Stimulated activated memory B cell treated with anti-CD40 and anti-IgM and Interleukin-4, amounts not matched to agents 10 μg/mL and 1 μg/mL and 100 μg/mL, for 72 hours (primary cell): ENCODE measurements around the gene CAMK1D.
A peak's percentile ranks its signal among the peaks of the same experiment; 100 is the strongest.

Source experiments
- ATAC-seq: fragments of 150-1000 bp; cut with Tn5 transposase; 2 replicates; pipeline ENCODE4 v1.10.0; 2021
- H3K27ac Mint-ChIP-seq: one replicate; pipeline ENCODE4 v1.8.0; 2022; ENCODE audit warnings: mild to moderate bottlenecking, mixed read lengths
- H3K27me3 Mint-ChIP-seq: one replicate; pipeline ENCODE4 v1.8.0; 2022; ENCODE audit warnings: mixed read lengths
- H3K36me3 Mint-ChIP-seq: one replicate; pipeline ENCODE4 v1.8.0; 2022; ENCODE audit warnings: mixed read lengths
- H3K4me1 Mint-ChIP-seq: one replicate; pipeline ENCODE4 v1.8.0; 2022; ENCODE audit warnings: mixed read lengths
- H3K4me3 Mint-ChIP-seq: one replicate; pipeline ENCODE4 v1.8.0; 2022; ENCODE audit warnings: mild to moderate bottlenecking, moderate library complexity, mixed read lengths
- H3K9me3 Mint-ChIP-seq: one replicate; pipeline ENCODE4 v1.8.0; 2022; ENCODE audit warnings: mixed read lengths

Gene CAMK1D

GRCh38 chr10:12625393-12626023 lies 276.2 kb downstream of the CAMK1D start:
- peaks cover 9% of the 10 kb centered on the region for H3K36me3 Mint-ChIP-seq
- ATAC-seq = no peak
- no peaks in the 10 kb centered on the region for H3K9me3 Mint-ChIP-seq
- H3K4me1 Mint-ChIP-seq = peaks cover 52% of the 10 kb centered on the region
- H3K27ac Mint-ChIP-seq = no peak overlapping the region
- no peak overlapping the region for H3K4me3 Mint-ChIP-seq
- H3K27me3 Mint-ChIP-seq = no peaks in the 10 kb centered on the region

GRCh38 chr10:12628153-12628552 lies 278.8 kb downstream of the CAMK1D start:
- peak overlapping the region; percentile 48 for H3K27ac Mint-ChIP-seq
- ATAC-seq = no peak
- no peaks in the 10 kb centered on the region for H3K9me3 Mint-ChIP-seq
- H3K27me3 Mint-ChIP-seq = no peaks in the 10 kb centered on the region
- H3K4me1 Mint-ChIP-seq = peaks cover 49% of the 10 kb centered on the region
- peaks cover 17% of the 10 kb centered on the region for H3K36me3 Mint-ChIP-seq
- H3K4me3 Mint-ChIP-seq = no peak overlapping the region

- H3K27me3 Mint-ChIP-seq = no peaks in the 10 kb centered on the region
- H3K27ac Mint-ChIP-seq = peak overlapping the region; percentile 48
- no peaks in the 10 kb centered on the region for H3K9me3 Mint-ChIP-seq
- no peak for ATAC-seq
- no peak overlapping the region for H3K4me3 Mint-ChIP-seq
- H3K4me1 Mint-ChIP-seq = peaks cover 50% of the 10 kb centered on the region
- peaks cover 17% of the 10 kb centered on the region for H3K36me3 Mint-ChIP-seq
Measured at GRCh38 chr10:12628964-12629766, 279.8 kb downstream of the CAMK1D start.

- Mint-ChIP-seq H3K4me1 (peaks cover 56% of the 10 kb centered on the region), H3K27ac (peak overlapping the region; percentile 48), H3K4me3 (no peak overlapping the region), H3K9me3 (no peaks in the 10 kb centered on the region), H3K36me3 (peaks cover 11% of the 10 kb centered on the region), H3K27me3 (no peaks in the 10 kb centered on the region)
- ATAC-seq = no peak
Measured at GRCh38 chr10:12629767-12630165, 280.4 kb downstream of the CAMK1D start.

- Mint-ChIP-seq H3K27ac (peak overlapping the region; percentile 25), H3K27me3 (no peaks in the 10 kb centered on the region), H3K9me3 (no peaks in the 10 kb centered on the region), H3K4me1 (peaks cover 70% of the 10 kb centered on the region), H3K4me3 (no peak overlapping the region), H3K36me3 (peaks cover 9% of the 10 kb centered on the region)
- ATAC-seq = no peak
Measured at GRCh38 chr10:12631216-12631615, 281.9 kb downstream of the CAMK1D start.

GRCh38 chr10:12631787-12632562 lies 282.6 kb downstream of the CAMK1D start:
- ATAC-seq = no peak
- H3K4me3 Mint-ChIP-seq = no peak overlapping the region
- H3K9me3 Mint-ChIP-seq = no peaks in the 10 kb centered on the region
- peaks cover 9% of the 10 kb centered on the region for H3K36me3 Mint-ChIP-seq
- H3K27ac Mint-ChIP-seq = peak overlapping the region; percentile 25
- H3K4me1 Mint-ChIP-seq = peaks cover 73% of the 10 kb centered on the region
- H3K27me3 Mint-ChIP-seq = no peaks in the 10 kb centered on the region

- Mint-ChIP-seq H3K27ac (peak overlapping the region; percentile 90), H3K9me3 (no peaks in the 10 kb centered on the region), H3K36me3 (peaks cover 18% of the 10 kb centered on the region), H3K4me1 (peaks cover 75% of the 10 kb centered on the region), H3K4me3 (peak overlapping the region; percentile 62), H3K27me3 (no peaks in the 10 kb centered on the region)
- no peak for ATAC-seq
Measured at GRCh38 chr10:12633776-12634620, 284.7 kb downstream of the CAMK1D start.

GRCh38 chr10:12634621-12634931 lies 285.2 kb downstream of the CAMK1D start:
- Mint-ChIP-seq H3K4me3 (peak overlapping the region; percentile 62), H3K27me3 (no peaks in the 10 kb centered on the region), H3K4me1 (peaks cover 70% of the 10 kb centered on the region), H3K9me3 (no peaks in the 10 kb centered on the region), H3K27ac (peak overlapping the region; percentile 90), H3K36me3 (peaks cover 19% of the 10 kb centered on the region)
- peak; percentile 35 for ATAC-seq

GRCh38 chr10:12635127-12635541 lies 285.8 kb downstream of the CAMK1D start:
- Mint-ChIP-seq H3K4me1 (peaks cover 65% of the 10 kb centered on the region), H3K9me3 (no peaks in the 10 kb centered on the region), H3K27ac (peak overlapping the region; percentile 90), H3K36me3 (peaks cover 19% of the 10 kb centered on the region), H3K4me3 (peak overlapping the region; percentile 62), H3K27me3 (no peaks in the 10 kb centered on the region)
- ATAC-seq = peak; percentile 91

GRCh38 chr10:12636571-12636970 lies 287.2 kb downstream of the CAMK1D start:
- H3K9me3 Mint-ChIP-seq = no peaks in the 10 kb centered on the region
- no peak for ATAC-seq
- peaks cover 15% of the 10 kb centered on the region for H3K36me3 Mint-ChIP-seq
- no peaks in the 10 kb centered on the region for H3K27me3 Mint-ChIP-seq
- H3K27ac Mint-ChIP-seq = peak overlapping the region; percentile 90
- H3K4me1 Mint-ChIP-seq = peaks cover 55% of the 10 kb centered on the region
- no peak overlapping the region for H3K4me3 Mint-ChIP-seq

- H3K4me1 Mint-ChIP-seq = peaks cover 54% of the 10 kb centered on the region
- no peak overlapping the region for H3K4me3 Mint-ChIP-seq
- H3K27ac Mint-ChIP-seq = peak overlapping the region; percentile 90
- H3K9me3 Mint-ChIP-seq = no peaks in the 10 kb centered on the region
- no peaks in the 10 kb centered on the region for H3K27me3 Mint-ChIP-seq
- H3K36me3 Mint-ChIP-seq = peaks cover 15% of the 10 kb centered on the region
- no peak for ATAC-seq
Measured at GRCh38 chr10:12637649-12638048, 288.3 kb downstream of the CAMK1D start.

- H3K9me3 Mint-ChIP-seq = no peaks in the 10 kb centered on the region
- H3K4me3 Mint-ChIP-seq = no peak overlapping the region
- H3K36me3 Mint-ChIP-seq = peaks cover 11% of the 10 kb centered on the region
- peak; percentile 35 for ATAC-seq
- peaks cover 50% of the 10 kb centered on the region for H3K4me1 Mint-ChIP-seq
- H3K27me3 Mint-ChIP-seq = no peaks in the 10 kb centered on the region
- H3K27ac Mint-ChIP-seq = peak overlapping the region; percentile 90
Measured at GRCh38 chr10:12638103-12638502, 288.8 kb downstream of the CAMK1D start.

GRCh38 chr10:12638781-12639180 lies 289.4 kb downstream of the CAMK1D start:
- H3K27me3 Mint-ChIP-seq = no peaks in the 10 kb centered on the region
- no peak overlapping the region for H3K4me3 Mint-ChIP-seq
- no peaks in the 10 kb centered on the region for H3K9me3 Mint-ChIP-seq
- no peak for ATAC-seq
- H3K27ac Mint-ChIP-seq = peak overlapping the region; percentile 90
- H3K4me1 Mint-ChIP-seq = peaks cover 45% of the 10 kb centered on the region
- H3K36me3 Mint-ChIP-seq = peaks cover 10% of the 10 kb centered on the region

- Mint-ChIP-seq H3K4me1 (peaks cover 45% of the 10 kb centered on the region), H3K36me3 (peaks cover 10% of the 10 kb centered on the region), H3K4me3 (no peak overlapping the region), H3K9me3 (no peaks in the 10 kb centered on the region), H3K27ac (peak overlapping the region; percentile 68), H3K27me3 (no peaks in the 10 kb centered on the region)
- no peak for ATAC-seq
Measured at GRCh38 chr10:12639996-12640944, 290.9 kb downstream of the CAMK1D start.
